ENCODE results near the gene GADD45B.

GRCh38 chr19:2475702-2476450 lies at the start of gene GADD45B:
- TF ChIP-seq POLR2AphosphoS5 (IDR thresholded peaks at IDR 0.05) (peak; percentile 100), CTCF (IDR thresholded peaks at IDR 0.05) (peak in 1 of 6 experiments; percentile 5), POLR2A (IDR thresholded peaks at IDR 0.05) (peak; percentile 99 to 100 (median 100)), EP300 (IDR thresholded peaks at IDR 0.05) (peak in 3 of 4 donors; percentile 32 to 93 (median 47))
